NOMO-1 treated with dmso at 0.1 percent for 144 hours (cell line): ENCODE measurements around the gene OGA.

Experiments
- DNase-seq: peaks from one replicate; lab custom pipeline; 2025; ENCODE audit not compliant: unreplicated experiment; lab: John Stamatoyannopoulos, UW

The OGA gene

DNA sequence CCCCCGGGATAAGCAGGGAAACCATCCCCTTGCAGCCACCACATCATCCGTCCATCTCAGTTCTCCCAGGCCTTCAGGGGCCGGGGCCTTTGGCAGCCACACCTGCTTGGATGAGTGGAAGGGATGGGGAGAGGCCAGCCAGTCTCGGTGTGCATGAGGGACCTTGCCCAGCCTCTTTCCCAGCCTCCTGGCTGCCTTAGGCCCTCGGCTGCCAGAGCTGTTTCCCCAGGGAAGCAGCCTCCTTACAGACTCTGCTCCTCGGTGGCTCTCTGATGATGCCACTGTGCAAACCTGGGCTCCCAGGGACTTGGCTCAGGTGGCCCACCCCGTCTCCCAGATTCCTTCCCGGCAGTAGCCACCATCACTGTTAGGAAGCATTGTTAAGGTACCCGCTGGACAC, 57.0 kb downstream of the OGA start:
- DNase-seq: no peak

- DNase-seq: no peak
Observed at GRCh38 chr10:101760510-101760909, 57.7 kb downstream of the OGA start.

DNA sequence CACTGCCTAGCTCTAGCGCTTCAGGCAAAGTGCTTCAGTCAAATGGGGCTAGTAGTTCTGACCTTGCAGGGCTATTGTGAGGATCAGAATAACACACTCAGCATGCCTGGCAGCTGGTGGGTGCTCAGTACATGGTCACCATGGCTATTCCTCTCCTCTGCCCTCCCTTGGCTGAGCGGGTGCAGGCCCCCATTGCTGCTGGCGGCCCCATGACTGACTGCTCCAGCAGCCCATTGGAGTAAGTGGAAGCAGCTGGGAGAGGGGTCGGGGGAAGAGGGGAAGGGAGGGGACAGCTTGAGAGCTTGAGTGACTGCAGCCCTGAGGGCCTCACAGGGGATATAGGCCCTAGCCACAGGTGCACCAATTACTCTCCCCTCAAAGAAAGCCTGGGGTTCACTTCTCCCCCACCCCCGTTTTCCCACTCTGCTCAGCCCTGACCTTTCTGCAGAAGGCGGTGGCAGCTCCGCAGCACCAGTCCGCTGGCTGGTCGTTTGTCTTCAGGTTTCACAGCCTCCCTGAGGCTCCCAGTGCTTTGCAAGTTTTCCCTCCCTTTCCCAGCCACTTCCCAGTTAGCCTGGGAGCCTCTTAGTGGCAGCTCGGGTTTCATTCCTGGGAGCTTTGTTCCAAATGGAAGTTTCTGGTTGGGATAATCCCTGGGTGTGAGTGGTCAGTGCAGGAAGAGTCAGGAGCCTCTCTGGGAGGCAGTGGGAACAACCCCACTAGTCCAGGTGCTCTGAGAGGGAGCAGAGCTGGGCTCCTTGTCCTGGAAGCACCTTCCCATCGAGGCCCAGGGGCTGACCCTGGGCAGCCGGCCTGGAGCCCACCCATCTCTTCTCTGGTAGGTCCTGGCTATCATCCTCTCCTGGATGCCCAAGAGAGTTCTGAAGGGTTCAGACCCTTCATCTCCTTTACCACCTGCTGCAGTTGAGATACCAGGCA, 58.7 kb downstream of the OGA start:
- DNase-seq: no peak

DNA sequence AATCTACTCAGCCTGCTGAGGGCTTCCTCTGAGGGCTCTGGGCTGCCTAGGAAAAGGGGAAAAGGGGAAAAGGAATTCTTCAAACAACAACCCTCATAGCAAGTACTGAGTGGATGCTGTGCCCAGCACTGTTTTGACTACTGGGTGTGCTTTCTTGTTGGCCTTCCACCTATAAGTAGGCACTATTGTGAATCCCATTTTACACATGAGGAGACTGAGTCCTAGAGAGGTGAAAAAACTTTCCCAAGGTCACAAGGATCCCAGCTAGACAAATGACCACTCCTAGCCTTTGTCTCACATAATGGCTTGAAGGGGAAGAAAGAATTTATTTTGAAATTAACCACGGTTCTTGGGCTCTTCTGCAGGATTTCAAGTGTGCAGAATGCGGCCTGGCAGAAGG, 59.4 kb downstream of the OGA start:
- no peak for DNase-seq

DNA sequence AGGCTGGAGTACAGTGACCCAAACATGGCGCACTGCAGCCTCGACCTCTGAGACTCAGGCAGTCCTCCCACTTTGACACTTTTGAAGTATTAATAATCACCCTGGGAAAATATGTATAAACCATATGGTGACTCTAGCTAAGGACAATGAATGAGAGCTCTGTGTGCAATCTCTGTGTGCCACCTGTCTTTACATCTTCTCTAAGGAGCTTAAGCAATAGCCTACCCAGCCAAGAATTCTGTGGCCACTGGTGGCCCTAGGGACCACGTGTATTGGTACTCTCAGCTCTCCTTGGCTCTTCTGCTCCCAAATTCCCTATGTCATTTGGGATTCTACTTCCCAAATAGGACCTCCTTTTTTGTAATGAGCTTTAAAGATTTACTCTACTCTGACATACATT, 66.0 kb downstream of the OGA start:
- DNase-seq: no peak

GRCh38 chr10:101749047-101750016, 68.9 kb downstream of the OGA start:
- no peak for DNase-seq

DNA sequence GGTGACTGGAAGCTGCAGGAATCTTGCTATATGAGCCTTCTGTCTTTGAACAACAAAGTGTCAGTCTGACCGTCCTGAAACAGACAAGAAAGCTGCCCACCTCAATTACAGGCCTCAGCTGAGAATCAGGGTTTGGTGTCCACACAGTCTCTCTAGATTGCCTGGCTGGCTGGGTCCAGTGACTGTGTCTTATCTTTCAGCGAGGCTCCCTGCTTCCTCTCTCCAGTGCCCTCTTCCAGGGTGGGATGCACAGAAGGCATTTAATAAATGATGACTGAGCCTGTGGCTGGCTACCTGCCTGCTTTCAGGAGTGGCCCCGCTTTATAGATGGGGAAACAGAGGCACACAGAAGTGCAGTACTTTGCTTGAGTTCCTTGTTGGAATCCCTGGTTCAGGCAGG, 69.7 kb downstream of the OGA start:
- no peak for DNase-seq

DNA sequence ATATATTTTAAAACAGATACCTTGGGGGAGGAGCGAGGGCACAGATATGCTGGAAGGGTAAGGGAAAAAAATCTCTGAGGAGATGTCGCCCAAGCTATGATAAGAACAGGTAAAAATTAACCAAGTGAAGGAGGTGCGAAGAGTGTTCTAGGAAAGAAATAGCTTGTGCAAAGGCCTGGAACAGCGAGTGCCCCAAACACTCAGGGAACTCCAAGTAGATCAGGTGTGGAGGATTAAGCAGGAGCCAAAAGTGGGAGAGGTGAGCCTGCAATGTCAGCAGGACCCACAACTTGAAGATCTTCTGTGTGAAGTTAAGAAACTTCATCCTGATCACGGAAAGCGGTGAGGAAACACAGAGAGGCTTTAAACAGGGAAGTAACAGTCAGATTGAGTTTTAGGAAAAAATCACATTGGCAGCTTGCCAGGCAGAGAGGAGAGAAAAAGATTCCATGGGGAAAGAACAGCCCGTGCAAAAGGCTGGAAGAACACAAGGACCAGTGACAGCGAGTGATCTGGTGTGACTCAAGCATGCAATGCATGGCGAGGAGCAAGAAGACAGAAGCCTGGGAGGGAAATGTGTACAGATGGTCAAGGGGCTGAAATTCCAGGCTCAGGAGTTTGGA, 73.1 kb downstream of the OGA start:
- no peak for DNase-seq

- no peak for DNase-seq
Observed at GRCh38 chr10:101744267-101744666, 74.0 kb downstream of the OGA start.

DNA sequence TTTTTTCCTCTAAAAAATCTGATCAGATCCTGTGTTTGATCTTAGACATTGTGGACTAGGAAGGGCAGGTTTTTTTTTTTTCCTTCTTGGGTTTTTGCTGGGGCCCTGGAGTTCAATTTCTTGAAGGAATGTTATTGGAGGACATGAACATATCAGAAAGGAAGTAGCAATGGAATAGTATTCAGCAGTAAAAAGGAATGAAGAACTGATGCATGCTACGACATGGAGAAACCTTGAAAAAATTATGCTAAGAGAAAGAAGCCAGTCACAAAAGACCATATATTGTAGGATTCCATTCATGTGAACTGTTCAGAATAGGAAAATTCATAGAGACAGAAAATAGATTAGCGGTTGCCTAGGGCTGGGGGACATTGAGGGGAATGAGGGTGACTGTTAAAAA, 76.3 kb downstream of the OGA start:
- no peak for DNase-seq

DNA sequence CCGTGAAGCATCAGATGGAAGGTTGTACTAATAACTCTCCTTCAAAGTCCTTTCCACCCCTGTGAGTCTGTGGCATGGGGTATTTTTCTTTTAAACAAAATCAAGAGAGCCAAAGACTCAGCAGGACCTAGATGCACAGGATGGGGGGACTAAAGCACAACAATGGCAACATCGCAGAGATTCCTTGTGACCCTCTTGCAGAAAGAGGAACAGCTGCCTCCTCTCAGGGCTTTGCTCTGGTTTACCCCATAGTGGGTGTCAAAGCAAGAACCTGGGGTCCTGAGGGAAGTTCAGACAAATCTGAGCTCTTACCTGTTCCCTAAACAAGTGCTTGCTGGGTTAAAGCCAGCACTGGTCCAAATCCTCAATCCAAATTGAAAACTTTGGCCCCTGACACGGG, 81.6 kb downstream of the OGA start:
- no peak for DNase-seq
